HG03457 (cell line): Measurements from ENCODE around the gene EMP1.
"Not testable (repeated sequence)": the region's sequence is repeated elsewhere in the genome, so short reads cannot be mapped to it uniquely, and the experiment has no call there.

ENCODE experiments used
- ATAC-seq: cut with Tn5 transposase; IDR thresholded peaks from one replicate; pipeline ENCODE4 v1.9.1; 2021; ENCODE audit warnings: moderate number of reproducible peaks; ENCODE audit not compliant: unreplicated experiment

Gene EMP1

GRCh38 chr12:13253966-13254760 is 57.6 kb downstream of the EMP1 start:
- no peak for ATAC-seq

GRCh38 chr12:13255792-13256691 is 59.5 kb downstream of the EMP1 start:
- peak; percentile 95 for ATAC-seq

DNA sequence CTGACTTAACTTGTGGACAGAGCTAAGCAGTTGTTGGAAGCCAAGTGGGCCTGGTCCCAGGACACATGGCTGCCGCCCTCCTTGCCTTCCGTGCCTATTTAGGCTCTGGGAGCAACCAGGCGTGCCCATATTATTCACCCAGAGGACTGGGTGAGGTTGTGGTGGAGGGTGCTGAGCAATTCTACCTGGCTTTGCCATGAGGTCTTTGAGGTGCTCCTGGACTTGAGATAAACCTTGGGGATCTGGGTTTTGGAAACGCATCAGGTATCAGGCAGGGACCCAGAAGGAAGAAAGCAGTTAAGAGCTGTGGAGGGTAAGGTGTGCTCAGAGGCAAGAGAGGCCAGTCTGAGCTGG is 60.1 kb downstream of the EMP1 start:
- ATAC-seq = no peak

GRCh38 chr12:13257356-13257875 is 60.9 kb downstream of the EMP1 start:
- ATAC-seq = no peak

GRCh38 chr12:13258197-13258596 is 61.7 kb downstream of the EMP1 start:
- no peak for ATAC-seq

- ATAC-seq = no peak
Observed at GRCh38 chr12:13258717-13259119, 62.2 kb downstream of the EMP1 start.

DNA sequence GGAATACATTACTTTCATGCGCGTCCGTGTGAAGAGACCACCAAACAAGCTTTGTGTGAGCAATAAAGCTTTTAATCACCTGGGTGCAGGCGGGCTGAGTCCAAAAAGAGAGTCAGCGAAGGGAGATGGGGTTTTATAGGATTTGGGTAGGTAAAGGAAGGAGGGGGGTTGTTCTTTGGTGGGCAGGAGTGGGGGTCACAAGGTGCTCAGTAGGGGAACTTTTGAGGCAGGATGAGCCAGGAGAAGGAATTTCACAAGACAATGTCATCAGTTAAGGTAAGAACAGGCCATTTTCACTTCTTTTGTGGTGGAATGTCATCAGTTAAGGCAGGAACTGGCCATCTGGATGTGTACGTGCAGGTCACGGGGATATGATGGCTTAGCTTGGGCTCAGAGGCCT is 63.1 kb downstream of the EMP1 start:
- ATAC-seq = not testable (repeated sequence)

GRCh38 chr12:13267826-13268225 is 71.3 kb downstream of the EMP1 start:
- not testable (repeated sequence) for ATAC-seq

DNA sequence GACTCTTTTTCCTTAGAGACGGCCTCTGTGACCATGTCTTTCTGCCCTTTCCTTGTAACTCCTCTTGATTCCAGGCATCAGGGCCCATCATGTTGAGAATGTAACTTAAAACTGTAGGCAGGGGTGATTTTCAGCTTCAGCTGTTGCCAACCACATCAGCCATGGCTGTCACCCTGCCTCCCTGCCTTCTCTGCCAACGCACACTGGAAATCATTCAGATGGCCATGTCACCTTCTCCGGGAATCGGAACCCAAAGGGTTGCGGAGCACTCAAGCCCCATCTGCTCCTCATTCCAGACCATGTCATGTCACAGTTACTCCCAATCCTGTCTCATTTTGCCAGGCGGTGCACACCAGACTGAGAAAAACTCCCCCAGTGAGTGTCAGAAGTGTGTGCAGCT is 72.1 kb downstream of the EMP1 start:
- no peak for ATAC-seq
